Calu3 (cell line): ENCODE results near the gene FGB. TPM values are rescaled to one million over a fixed set of nuclear protein-coding genes. Genes with fewer than 3 reads are reported as not detected.

Source experiments
- BruUV-seq: library from RNA; stranded (reverse); fragments of 400-500 nt; replicated peaks from 2 replicates; lab custom pipeline; 2021; lab: Mats Ljungman, UMichigan
- CTCF ChIA-PET: fragments of 300-600 bp; sonication (Branson Sonifier 250); formaldehyde crosslinking; loops from one replicate; lab custom pipeline; 2022; ENCODE audit warnings: antibody characterized with exemption; lab: Charles Lee
- DNase-seq: peaks from one replicate; pipeline ENCODE4 v3.0.0; 2022
- H3K27ac Mint-ChIP-seq: one replicate; pipeline ENCODE4 v1.8.0; 2022; ENCODE audit warnings: mixed read lengths; ENCODE audit not compliant: unreplicated experiment
- H3K27me3 Mint-ChIP-seq: one replicate; pipeline ENCODE4 v1.8.0; 2022; ENCODE audit warnings: mixed read lengths; ENCODE audit not compliant: unreplicated experiment
- H3K36me3 Mint-ChIP-seq: one replicate; pipeline ENCODE4 v1.8.0; 2022; ENCODE audit warnings: mild to moderate bottlenecking, moderate library complexity, mixed read lengths; ENCODE audit not compliant: insufficient read depth, unreplicated experiment
- H3K4me1 Mint-ChIP-seq: one replicate; pipeline ENCODE4 v1.8.0; 2022; ENCODE audit warnings: mild to moderate bottlenecking, low read depth, mixed read lengths; ENCODE audit not compliant: unreplicated experiment
- H3K4me3 Mint-ChIP-seq: one replicate; pipeline ENCODE4 v1.8.0; 2022; ENCODE audit warnings: mild to moderate bottlenecking, low read depth, moderate library complexity, mixed read lengths; ENCODE audit not compliant: unreplicated experiment
- H3K9me3 Mint-ChIP-seq: one replicate; pipeline ENCODE4 v1.8.0; 2022; ENCODE audit warnings: low read depth, mixed read lengths; ENCODE audit not compliant: unreplicated experiment
- CTCF ChIP-seq: fragments of 200-600 bp; IDR thresholded peaks from one replicate; pipeline ENCODE4 v1.8.0; 2022; ENCODE audit warnings: antibody characterized with exemption; ENCODE audit not compliant: unreplicated experiment
- intact Hi-C: fragments of 100-400 bp; cut with micrococcal nuclease; formaldehyde crosslinking; loops from one replicate; pipeline ENCODE4 v1.10.0; 2022; ENCODE audit not compliant: unreplicated experiment
- total RNA-seq: library from RNA; stranded (reverse); gene quantifications from 2 replicates; pipeline ENCODE4 v1.2.3, GENCODE V29; 2022

The FGB gene
- total RNA-seq, 1 experiment from 2014 or later, result 0.38 TPM

DNA sequence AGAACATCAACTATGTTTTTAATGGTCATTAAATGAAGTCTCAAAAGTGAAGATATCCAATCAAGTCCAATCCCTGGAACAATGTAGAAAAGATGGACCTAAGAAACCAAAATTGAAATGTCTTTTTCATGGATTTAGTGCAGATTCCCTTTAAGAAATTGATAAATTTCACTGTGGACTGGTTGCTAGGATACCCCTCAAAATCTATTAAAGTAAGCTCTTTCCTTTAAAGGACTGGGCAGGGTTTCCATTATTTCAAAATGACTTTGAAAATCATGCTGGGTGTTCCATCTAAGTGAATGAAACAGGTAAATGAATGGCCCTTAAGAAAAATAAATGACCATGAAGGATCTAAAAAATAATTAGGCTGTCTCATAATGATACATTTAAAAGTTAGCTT is 41.2 kb upstream of the FGB start:
- Mint-ChIP-seq H3K27me3 (no peaks in the 10 kb centered on the region), H3K9me3 (no peaks in the 10 kb centered on the region), H3K4me3 (no peak overlapping the region), H3K36me3 (no peaks in the 10 kb centered on the region), H3K27ac (no peak overlapping the region), H3K4me1 (no peaks in the 10 kb centered on the region)
- no peak for DNase-seq
- CTCF ChIA-PET, result no interaction called here
- no TSS peak for BruUV-seq
- intact Hi-C loops, result no loop called here
- no peak for TF ChIP-seq CTCF

GRCh38 chr4:154526151-154526550 is 36.7 kb upstream of the FGB start:
- no peak for TF ChIP-seq CTCF
- Mint-ChIP-seq H3K36me3 (no peaks in the 10 kb centered on the region), H3K9me3 (no peaks in the 10 kb centered on the region), H3K27me3 (no peaks in the 10 kb centered on the region), H3K4me3 (no peak overlapping the region), H3K27ac (no peak overlapping the region), H3K4me1 (no peaks in the 10 kb centered on the region)
- intact Hi-C loops, result no loop called here
- no TSS peak for BruUV-seq
- no peak for DNase-seq
- CTCF ChIA-PET, result no interaction called here

DNA sequence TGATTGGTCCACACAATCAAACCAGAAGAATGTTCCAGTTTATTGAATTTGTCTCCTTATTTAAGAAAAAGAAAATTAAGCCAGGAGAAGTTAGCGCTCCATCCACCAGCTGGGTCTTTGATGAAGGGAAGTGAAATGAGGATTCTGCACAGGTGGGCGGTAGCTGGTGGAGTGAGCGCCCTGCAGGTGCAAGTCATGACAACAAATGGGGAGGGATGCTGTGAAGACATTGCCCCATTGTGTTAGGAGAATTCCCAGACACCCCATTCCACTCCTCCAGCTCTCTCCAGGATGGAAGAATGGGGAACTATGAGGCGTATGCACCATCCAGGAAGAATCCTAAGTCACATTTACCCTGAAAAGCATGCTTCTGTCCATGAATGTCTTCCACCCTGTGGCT is 35.5 kb upstream of the FGB start:
- no peaks in the 10 kb centered on the region for H3K4me1 Mint-ChIP-seq
- no peaks in the 10 kb centered on the region for H3K9me3 Mint-ChIP-seq
- DNase-seq, result no peak
- H3K27ac Mint-ChIP-seq, result no peak overlapping the region
- CTCF ChIA-PET, result interaction anchor here (0.5 kb wide), 1 partner anchor 159 kb away, joined by 4 read pairs; no protein-coding TSS in a partner anchor
- BruUV-seq, result no TSS peak
- TF ChIP-seq CTCF, result no peak
- H3K27me3 Mint-ChIP-seq, result no peaks in the 10 kb centered on the region
- no peaks in the 10 kb centered on the region for H3K36me3 Mint-ChIP-seq
- no peak overlapping the region for H3K4me3 Mint-ChIP-seq
- intact Hi-C loops, result no loop called here

DNA sequence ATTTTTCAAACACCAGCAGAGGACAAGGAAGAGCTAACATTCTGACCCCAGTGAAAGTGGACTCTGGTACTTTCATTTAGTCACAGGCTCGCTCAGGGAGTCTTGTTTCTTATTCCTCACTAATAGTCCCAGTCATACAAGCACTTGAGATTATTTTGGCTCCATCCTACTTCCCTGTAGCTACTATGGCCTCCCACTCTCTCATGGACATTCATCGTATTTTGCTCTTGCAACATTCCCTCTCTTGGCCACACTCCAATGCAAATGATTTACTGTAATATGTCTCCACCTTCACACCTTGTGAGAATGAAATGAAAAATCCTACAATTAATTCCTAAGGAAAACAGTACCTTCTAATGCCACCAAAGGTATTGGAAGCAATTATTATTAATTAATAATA is 33.9 kb upstream of the FGB start:
- TF ChIP-seq CTCF, result no peak
- intact Hi-C loops, result no loop called here
- H3K27me3 Mint-ChIP-seq, result no peaks in the 10 kb centered on the region
- no peak overlapping the region for H3K4me3 Mint-ChIP-seq
- no peaks in the 10 kb centered on the region for H3K36me3 Mint-ChIP-seq
- H3K4me1 Mint-ChIP-seq, result no peaks in the 10 kb centered on the region
- no peak for DNase-seq
- CTCF ChIA-PET, result no interaction called here
- no peaks in the 10 kb centered on the region for H3K9me3 Mint-ChIP-seq
- no peak overlapping the region for H3K27ac Mint-ChIP-seq
- no TSS peak for BruUV-seq
